AG04450 (cell line): ENCODE data around the gene DCAKD. TPM values are rescaled to one million over a fixed set of nuclear protein-coding genes. Genes with fewer than 3 reads are reported as not detected.

ENCODE experiments used
- CTCF ChIA-PET: fragments of 300-600, 350-600 bp; formaldehyde crosslinking; extraction: SDS; loops from one replicate; lab custom pipeline; 2022; ENCODE audit warnings: antibody characterized with exemption, inconsistent platforms; lab: Charles Lee
- POLR2A ChIA-PET: fragments of 350-600 bp; formaldehyde crosslinking; extraction: SDS; loops from one replicate; lab custom pipeline; 2021; ENCODE audit warnings: antibody characterized with exemption, inconsistent platforms; lab: Yijun Ruan, JAX
- DNase-seq: peaks from one replicate; pipeline ENCODE4 v3.0.0-alpha.2; 2011; ENCODE audit warnings: low read depth, low spot score
- H3K27ac ChIP-seq: one replicate; pipeline ENCODE4 v1.5.1; 2012; ENCODE audit warnings: low read depth, low read length, control low read depth
- H3K27me3 ChIP-seq: one replicate; pipeline ENCODE4 v1.6.0; 2012; ENCODE audit warnings: low read length; ENCODE audit not compliant: control insufficient read depth, insufficient read depth
- H3K4me3 ChIP-seq: 2 replicates; pipeline ENCODE4 v1.5.1; 2011; ENCODE audit warnings: mild to moderate bottlenecking, low read depth, low read length, control low read depth
- H3K9me3 ChIP-seq: 2 replicates; pipeline ENCODE4 v1.5.1; 2012; ENCODE audit warnings: low read length; ENCODE audit not compliant: control insufficient read depth, insufficient read depth
- CTCF ChIP-seq: IDR thresholded peaks from 2 replicates; pipeline ENCODE4 v1.5.1; 2011; ENCODE audit warnings: low read depth, low read length, control low read depth, inconsistent platforms
- polyA plus RNA-seq: library from polyadenylated mRNA; depleted of rRNA; stranded (reverse); fragments of >200 nt; gene quantifications from 2 replicates; pipeline ENCODE4 v1.2.3, GENCODE V29; 2011

DCAKD gene
- polyA plus RNA-seq, 1 experiment, result 21.8 TPM

GRCh38 chr17:44981221-44981968 is 70.0 kb downstream of the DCAKD start:
- H3K9me3 ChIP-seq, result no peaks in the 10 kb centered on the region
- no peak for TF ChIP-seq CTCF
- H3K27ac ChIP-seq, result peak overlapping the region; percentile 87
- ChIA-PET CTCF (interaction anchor here (1.2 to 1.9 kb wide), 4 partner anchors 11 to 41 kb away, joined by 3 to 6 read pairs (median 4); no protein-coding TSS in a partner anchor), POLR2A (interaction anchor here (0.9 to 1.3 kb wide), 4 partner anchors 9 to 167 kb away, joined by 3 to 4 read pairs (median 3); partner anchors contain the start of gene HEXIM1)
- peak; percentile 75 for DNase-seq
- H3K4me3 ChIP-seq, result peak overlapping the region; percentile 40
- no peaks in the 10 kb centered on the region for H3K27me3 ChIP-seq

- DNase-seq, result peak; percentile 70
- TF ChIP-seq CTCF, result no peak
- peaks cover 2% of the 10 kb centered on the region for H3K27me3 ChIP-seq
- ChIA-PET POLR2A (interaction anchor here (0.7 to 1.9 kb wide), 6 partner anchors 11 to 94 kb away, joined by 3 to 7 read pairs (median 3); partner anchors contain the start of genes C1QL1 and NMT1), CTCF (interaction anchor here (0.6 to 1.9 kb wide), 5 partner anchors 9 to 169 kb away, joined by 3 to 10 read pairs (median 5); partner anchors contain the start of genes C1QL1 and HEXIM1)
- no peaks in the 10 kb centered on the region for H3K9me3 ChIP-seq
- peak overlapping the region; percentile 87 for H3K27ac ChIP-seq
- H3K4me3 ChIP-seq, result no peak overlapping the region
These were observed 71.9 kb downstream of the DCAKD start for GRCh38 chr17:44979426-44979995.

- DNase-seq, result no peak
- Histone ChIP-seq H3K27me3 (peaks cover 2% of the 10 kb centered on the region), H3K9me3 (no peaks in the 10 kb centered on the region), H3K27ac (no peak overlapping the region), H3K4me3 (no peak overlapping the region)
- no peak for TF ChIP-seq CTCF
- CTCF ChIA-PET, result interaction anchor here (1.2 to 1.9 kb wide), 2 partner anchors 10 to 41 kb away, joined by 5 to 10 read pairs; partner anchors contain the start of gene C1QL1
- POLR2A ChIA-PET, result no interaction called here
These were observed 72.6 kb downstream of the DCAKD start for GRCh38 chr17:44978807-44979206.

GRCh38 chr17:44977814-44978550 is 73.5 kb downstream of the DCAKD start:
- POLR2A ChIA-PET, result interaction anchor here (0.5 to 0.8 kb wide), 3 partner anchors 35 to 542 kb away, joined by 3 to 8 read pairs (median 3); no protein-coding TSS in a partner anchor
- TF ChIP-seq CTCF, result no peak
- Histone ChIP-seq H3K27ac (no peak overlapping the region), H3K4me3 (no peak overlapping the region), H3K27me3 (peaks cover 2% of the 10 kb centered on the region), H3K9me3 (no peaks in the 10 kb centered on the region)
- no peak for DNase-seq
- CTCF ChIA-PET, result interaction anchor here (1.4 to 1.9 kb wide), 2 partner anchors 42 to 44 kb away, joined by 6 to 10 read pairs; no protein-coding TSS in a partner anchor
